GM19438 (cell line): ENCODE results near the gene ASB10.

Experiments
- ATAC-seq: cut with Tn5 transposase; IDR thresholded peaks from one replicate; pipeline ENCODE4 v1.9.1; 2021; ENCODE audit warnings: low read depth; ENCODE audit not compliant: unreplicated experiment

ASB10 gene

GRCh38 chr7:151210087-151210854 is 23.2 kb upstream of the ASB10 start, which contains the start of gene H2BK1:
Gene H2BK1, minus strand, starts transcription at chr7:151210488. Its CDS starts 170 bp downstream, at chr7:151210318.
- no peak for ATAC-seq

- ATAC-seq = no peak
These were observed 22.5 kb upstream of the ASB10 start for GRCh38 chr7:151209588-151209987.

- no peak for ATAC-seq
These were observed 21.3 kb upstream of the ASB10 start for GRCh38 chr7:151208253-151208862.

GRCh38 chr7:151207804-151208203 is 20.8 kb upstream of the ASB10 start:
- ATAC-seq = no peak

- ATAC-seq = no peak
These were observed 20.3 kb upstream of the ASB10 start for GRCh38 chr7:151207315-151207714.

- ATAC-seq = no peak
These were observed 19.9 kb upstream of the ASB10 start for GRCh38 chr7:151206914-151207313.

- ATAC-seq = no peak
These were observed 18.7 kb upstream of the ASB10 start for GRCh38 chr7:151205730-151206129.

- no peak for ATAC-seq
These were observed 17.5 kb upstream of the ASB10 start for GRCh38 chr7:151204383-151205032.

GRCh38 chr7:151202836-151203235 is 15.8 kb upstream of the ASB10 start:
- ATAC-seq = no peak

- no peak for ATAC-seq
These were observed 14.7 kb upstream of the ASB10 start for GRCh38 chr7:151201751-151202150.

GRCh38 chr7:151201344-151201743 is 14.3 kb upstream of the ASB10 start:
- ATAC-seq = no peak

- no peak for ATAC-seq
These were observed 12.1 kb upstream of the ASB10 start for GRCh38 chr7:151198945-151199848.

- no peak for ATAC-seq
These were observed 10.9 kb upstream of the ASB10 start for GRCh38 chr7:151197932-151198331.

GRCh38 chr7:151195616-151196450 is 8.8 kb upstream of the ASB10 start:
- no peak for ATAC-seq

- ATAC-seq = no peak
These were observed 7.1 kb upstream of the ASB10 start for GRCh38 chr7:151194188-151194587.

GRCh38 chr7:151193203-151193978 is 6.3 kb upstream of the ASB10 start:
- no peak for ATAC-seq

- no peak for ATAC-seq
These were observed 5.0 kb upstream of the ASB10 start for GRCh38 chr7:151192002-151192539.

- ATAC-seq = no peak
These were observed 4.5 kb upstream of the ASB10 start for GRCh38 chr7:151191544-151191943.

GRCh38 chr7:151189038-151189437 is 2.0 kb upstream of the ASB10 start:
- no peak for ATAC-seq
